Heart left ventricle (tissue), 13 donors: ENCODE data around the gene ZDHHC22.

Experiments
- POLR2A ChIP-seq, 2 donors: fragments of 450-650 bp; IDR thresholded peaks; one replicate each; pipeline ENCODE4 v1.6.1; 2017; ENCODE audit warnings: antibody characterized with exemption in 2 of 2, mild to moderate bottlenecking in 2 of 2, moderate library complexity in 2 of 2
- TF ChIP-seq, protein P1 (sequence below), 12 donors: fragments of 200-600 bp; sonication (generic) in 4 of 12; IDR thresholded peaks; one replicate each; pipeline versions ENCODE4 v1.5.0 to v1.8.0; 2018 to 2022; ENCODE audit warnings: antibody characterized with exemption in 12 of 12, mild to moderate bottlenecking in 5 of 12
- donor health status: ischemic (EF 13 %, LVEDD 7.1; RV severe dilation, severe dysfunction).
- donor health status: DM: no; HTN: yes; CAD: no.
- donor health status: DM: no; HTN: no; CAD: no.
- donor health status: ischemic (EF 25% LVEDD 6.9; RV normal size, moderate dysfunction).
- donor health status: ischemic (EF 25% LVEDD 5.7; RV mildly dilated, moderate dysfunction).
- donor health status: ischemic (EF 35%, LVEDD 5.7; RV mildly dilated, moderate dysfunction).
- donor health status: nonischemic (EF 11% LVEDD 7.7; RV severe dilation, severe dysfunction).
- donor health status: DM: yes; HTN: yes; CAD: no.
- donor health status: PGD.
- donor health status: ischemic (EF 29% LVEDD 5.4; RV normal size, mild dysfunction).
- donor health status: nonischemic (EF 23%, LVEDD 6.1; RV moderate dilation, normal function).

- TF ChIP-seq POLR2A (IDR thresholded peaks at IDR 0.05), result no peak
- TF ChIP-seq, protein P1, sequence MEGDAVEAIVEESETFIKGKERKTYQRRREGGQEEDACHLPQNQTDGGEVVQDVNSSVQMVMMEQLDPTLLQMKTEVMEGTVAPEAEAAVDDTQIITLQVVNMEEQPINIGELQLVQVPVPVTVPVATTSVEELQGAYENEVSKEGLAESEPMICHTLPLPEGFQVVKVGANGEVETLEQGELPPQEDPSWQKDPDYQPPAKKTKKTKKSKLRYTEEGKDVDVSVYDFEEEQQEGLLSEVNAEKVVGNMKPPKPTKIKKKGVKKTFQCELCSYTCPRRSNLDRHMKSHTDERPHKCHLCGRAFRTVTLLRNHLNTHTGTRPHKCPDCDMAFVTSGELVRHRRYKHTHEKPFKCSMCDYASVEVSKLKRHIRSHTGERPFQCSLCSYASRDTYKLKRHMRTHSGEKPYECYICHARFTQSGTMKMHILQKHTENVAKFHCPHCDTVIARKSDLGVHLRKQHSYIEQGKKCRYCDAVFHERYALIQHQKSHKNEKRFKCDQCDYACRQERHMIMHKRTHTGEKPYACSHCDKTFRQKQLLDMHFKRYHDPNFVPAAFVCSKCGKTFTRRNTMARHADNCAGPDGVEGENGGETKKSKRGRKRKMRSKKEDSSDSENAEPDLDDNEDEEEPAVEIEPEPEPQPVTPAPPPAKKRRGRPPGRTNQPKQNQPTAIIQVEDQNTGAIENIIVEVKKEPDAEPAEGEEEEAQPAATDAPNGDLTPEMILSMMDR (IDR thresholded peaks at IDR 0.05), result no peak
Observed at GRCh38 chr14:77122526-77123125, 19.0 kb downstream of the ZDHHC22 start.
